22Rv1 (cell line): ENCODE results near the gene GAL3ST2.

Experiments
- CTCF ChIP-seq: fragments of 450-650 bp; IDR thresholded peaks from 2 replicates; pipeline ENCODE4 v1.5.1; 2017; ENCODE audit warnings: mild to moderate bottlenecking
- ZFX ChIP-seq: fragments of 450-650 bp; IDR thresholded peaks from 2 replicates; pipeline ENCODE4 v1.6.1; 2017; ENCODE audit warnings: antibody characterized with exemption, borderline replicate concordance

DNA sequence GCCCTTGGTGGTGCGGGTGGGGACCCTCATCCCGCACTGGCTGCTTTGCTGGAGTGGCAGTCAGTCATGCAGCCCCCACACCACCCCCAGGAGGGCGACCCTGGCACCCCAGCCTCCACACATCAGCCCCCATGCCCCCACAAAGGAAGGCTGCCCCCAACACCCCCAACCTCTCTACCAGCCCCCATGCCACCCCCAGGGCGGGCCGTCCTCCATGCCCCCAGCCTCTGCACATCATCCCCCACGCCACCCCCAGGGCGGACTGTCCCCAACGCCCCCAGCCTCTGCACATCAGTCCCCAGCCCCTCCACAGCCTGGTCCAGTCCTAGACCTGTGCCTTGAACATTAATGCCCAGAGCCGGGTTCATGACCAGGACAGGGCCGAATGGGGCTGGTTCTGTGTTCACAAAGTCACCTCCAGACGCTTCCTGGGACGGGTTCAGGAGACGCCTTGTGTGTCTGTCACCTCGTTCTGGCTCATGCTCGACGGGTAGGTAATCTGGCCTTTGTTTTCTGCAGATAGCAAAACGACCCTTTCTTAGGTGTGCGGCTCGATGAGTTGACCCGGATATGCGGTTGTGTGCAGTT is 23.8 kb upstream of the GAL3ST2 start:
- TF ChIP-seq CTCF (no peak), ZFX (no peak)
